Astrocyte of the spinal cord (primary cell): Measurements from ENCODE around the gene SERPINB12.

ENCODE experiments used
- DNase-seq: peaks from one replicate; pipeline ENCODE4 v3.0.0; 2011; ENCODE audit warnings: low read depth, low spot score
- H3K4me3 ChIP-seq: 2 replicates; pipeline ENCODE4 v1.5.1; 2011; ENCODE audit warnings: low read depth, mild to moderate bottlenecking, low read length, moderate library complexity
- CTCF ChIP-seq: IDR thresholded peaks from 2 replicates; pipeline ENCODE4 v1.5.1; 2012; ENCODE audit warnings: low read depth, mild to moderate bottlenecking, low read length, inconsistent platforms
- in situ Hi-C: cut with HindIII; loops from 2 replicates; pipeline ENCODE4 v1.10.0; 2017; ENCODE audit warnings: low sequenced_read_pairs

Gene SERPINB12

GRCh38 chr18:63570721-63571120 lies 28.6 kb downstream of the SERPINB12 start:
- H3K4me3 ChIP-seq = no peak overlapping the region
- in situ Hi-C loops = no loop called here
- TF ChIP-seq CTCF = no peak
- DNase-seq = no peak

- TF ChIP-seq CTCF = no peak
- no peak for DNase-seq
- in situ Hi-C loops = no loop called here
- H3K4me3 ChIP-seq = no peak overlapping the region
Observed at GRCh38 chr18:63575681-63576080, 33.5 kb downstream of the SERPINB12 start.

GRCh38 chr18:63578357-63578958 lies 36.3 kb downstream of the SERPINB12 start:
- H3K4me3 ChIP-seq = no peak overlapping the region
- TF ChIP-seq CTCF = peak; percentile 74
- DNase-seq = peak; percentile 59
- in situ Hi-C loops = no loop called here

GRCh38 chr18:63579616-63580015 lies 37.4 kb downstream of the SERPINB12 start:
- in situ Hi-C loops = no loop called here
- no peak for TF ChIP-seq CTCF

GRCh38 chr18:63585988-63586387 lies 43.8 kb downstream of the SERPINB12 start:
- DNase-seq = no peak
- in situ Hi-C loops = no loop called here
- no peak overlapping the region for H3K4me3 ChIP-seq
- TF ChIP-seq CTCF = no peak

More at GRCh38 chr18:63579616-63580015, 37.4 kb downstream of the SERPINB12 start:
- H3K4me3 ChIP-seq = no peak overlapping the region
- no peak for DNase-seq

GRCh38 chr18:63586431-63586830 lies 44.3 kb downstream of the SERPINB12 start:
- TF ChIP-seq CTCF = no peak
- H3K4me3 ChIP-seq = no peak overlapping the region
- in situ Hi-C loops = no loop called here
- no peak for DNase-seq
